GM23338 (cell line): ENCODE measurements around the gene FTO. TPM values are rescaled to one million over a fixed set of nuclear protein-coding genes. Genes with fewer than 3 reads are reported as not detected.

Experiments used
- ATAC-seq: fragments of 200-7000 bp; cut with Tn5 transposase; 3 replicates; pipeline ENCODE4 v1.9.1; 2020
- DNase-seq: peaks from one replicate; pipeline ENCODE4 v3.0.0-alpha.2; 2015; ENCODE audit warnings: low spot score
- H2AFZ ChIP-seq: fragments of 200-600 bp; sonication (generic); 2 replicates; pipeline ENCODE4 v1.8.0; 2016; ENCODE audit warnings: antibody characterized with exemption, mild to moderate bottlenecking, moderate library complexity
- H3F3A ChIP-seq: fragments of 200-600 bp; sonication (generic); replicated peaks from 2 replicates; pipeline ENCODE4 v1.8.0; 2017; ENCODE audit warnings: antibody characterized with exemption, mixed run types, low read depth
- H3K27ac ChIP-seq: fragments of 200-600 bp; sonication (generic); 2 replicates; pipeline ENCODE4 v1.6.1; 2016; ENCODE audit warnings: low read depth
- H3K27me3 ChIP-seq: fragments of 200-600 bp; sonication (generic); 2 replicates; pipeline ENCODE4 v1.8.0; 2016; ENCODE audit warnings: mild to moderate bottlenecking, mixed run types, moderate library complexity; ENCODE audit not compliant: insufficient read depth
- H3K36me3 ChIP-seq: fragments of 200-600 bp; sonication (generic); 2 replicates; pipeline ENCODE4 v1.8.0; 2016; ENCODE audit warnings: mild to moderate bottlenecking; ENCODE audit not compliant: insufficient read depth
- H3K4me1 ChIP-seq: fragments of 200-600 bp; sonication (generic); 2 replicates; pipeline ENCODE4 v1.8.0; 2016; ENCODE audit warnings: mild to moderate bottlenecking, moderate library complexity; ENCODE audit not compliant: insufficient read depth
- H3K4me2 ChIP-seq: fragments of 200-600 bp; sonication (generic); 2 replicates; pipeline ENCODE4 v1.7.1; 2017; ENCODE audit warnings: mixed run types
- H3K4me3 ChIP-seq: fragments of 200-600 bp; sonication (generic); 2 replicates; pipeline ENCODE4 v1.6.1; 2016; ENCODE audit warnings: mixed run types
- H3K79me2 ChIP-seq: fragments of 200-600 bp; sonication (generic); replicated peaks from 2 replicates; pipeline ENCODE4 v1.8.0; 2017; ENCODE audit warnings: mild to moderate bottlenecking; ENCODE audit not compliant: insufficient read depth
- H3K9me2 ChIP-seq: fragments of 200-600 bp; sonication (generic); 2 replicates; pipeline ENCODE4 v1.8.0; 2017; ENCODE audit not compliant: insufficient read depth
- H4K20me1 ChIP-seq: fragments of 200-600 bp; sonication (generic); replicated peaks from 2 replicates; pipeline ENCODE4 v1.8.0; 2017; ENCODE audit warnings: mild to moderate bottlenecking; ENCODE audit not compliant: insufficient read depth
- H3K27ac Mint-ChIP-seq: 2 replicates; pipeline ENCODE4 v1.8.0; 2020; ENCODE audit warnings: inconsistent platforms, mild to moderate bottlenecking, moderate library complexity, mixed read lengths
- H3K27me3 Mint-ChIP-seq: 3 replicates; pipeline ENCODE4 v1.8.0; 2022; ENCODE audit warnings: low read depth, mild to moderate bottlenecking, moderate library complexity, mixed read lengths, inconsistent platforms; ENCODE audit not compliant: insufficient read depth, poor library complexity
- H3K36me3 Mint-ChIP-seq: 3 replicates; pipeline ENCODE4 v1.8.0; 2021; ENCODE audit warnings: low read depth, mild to moderate bottlenecking, inconsistent platforms, moderate library complexity, mixed read lengths
- H3K4me1 Mint-ChIP-seq: 3 replicates; pipeline ENCODE4 v1.8.0; 2020; ENCODE audit warnings: mild to moderate bottlenecking, inconsistent platforms, mixed read lengths
- H3K4me3 Mint-ChIP-seq: 3 replicates; pipeline ENCODE4 v1.8.0; 2021; ENCODE audit warnings: moderate library complexity, mild to moderate bottlenecking, inconsistent platforms, mixed read lengths
- H3K9me3 Mint-ChIP-seq: 3 replicates; pipeline ENCODE4 v1.8.0; 2020; ENCODE audit warnings: moderate library complexity, mild to moderate bottlenecking, inconsistent platforms, mixed read lengths
- CREB1 ChIP-seq: fragments of 250-450 bp; sonication (Bioruptor Pico); IDR thresholded peaks from 2 replicates; pipeline ENCODE4 v1.5.0; 2020; ENCODE audit warnings: low read depth, mild to moderate bottlenecking, moderate library complexity
- CTCF ChIP-seq, 2 experiments: fragments of 200-600 bp in 1 of 2; sonication (generic) in 1 of 2; conservative IDR thresholded peaks; 2 replicates each; pipeline versions ENCODE4 v1.5.1 to v1.6.1; 2016 to 2017; ENCODE audit warnings: antibody characterized with exemption in 2 of 2, low read depth in 2 of 2, mild to moderate bottlenecking in 2 of 2, moderate library complexity in 1 of 2
- ETS1 ChIP-seq: IDR thresholded peaks from 2 replicates; pipeline ENCODE4 v1.6.1; 2016; ENCODE audit warnings: antibody characterized with exemption
- EZH2 ChIP-seq: fragments of 200-600 bp; sonication (generic); IDR thresholded peaks from one replicate; pipeline ENCODE4 v1.8.0; 2017; ENCODE audit warnings: antibody characterized with exemption, mild to moderate bottlenecking, low read depth; ENCODE audit not compliant: unreplicated experiment
- EZH2phosphoT487 ChIP-seq: fragments of 200-600 bp; sonication (generic); IDR thresholded peaks from one replicate; pipeline ENCODE4 v1.8.1; 2018; ENCODE audit warnings: antibody characterized with exemption; ENCODE audit not compliant: unreplicated experiment
- JUNB ChIP-seq: IDR thresholded peaks from one replicate; pipeline ENCODE4 v1.6.1; 2016; ENCODE audit warnings: antibody characterized with exemption; ENCODE audit not compliant: unreplicated experiment
- NANOG ChIP-seq: IDR thresholded peaks from 2 replicates; pipeline ENCODE4 v1.6.1; 2016; ENCODE audit warnings: antibody characterized with exemption, borderline replicate concordance
- POLR2AphosphoS5 ChIP-seq: IDR thresholded peaks from 2 replicates; pipeline ENCODE4 v1.6.1; 2016; ENCODE audit warnings: antibody characterized with exemption, low read depth
- REST ChIP-seq: IDR thresholded peaks from one replicate; pipeline ENCODE4 v1.6.1; 2018; ENCODE audit warnings: antibody characterized with exemption; ENCODE audit not compliant: unreplicated experiment
- STAT1 ChIP-seq: IDR thresholded peaks from one replicate; pipeline ENCODE4 v1.6.1; 2016; ENCODE audit warnings: antibody characterized with exemption; ENCODE audit not compliant: unreplicated experiment
- ZNF114 ChIP-seq: fragments of 250-450 bp; sonication (Bioruptor Pico); IDR thresholded peaks from 2 replicates; pipeline ENCODE4 v1.5.0; 2020; ENCODE audit warnings: mild to moderate bottlenecking, moderate library complexity
- ZNF331 ChIP-seq: fragments of 250-450 bp; sonication (Bioruptor Pico); IDR thresholded peaks from 2 replicates; pipeline ENCODE4 v1.5.0; 2020; ENCODE audit warnings: low read depth, mild to moderate bottlenecking, moderate library complexity
- ZNF462 ChIP-seq: fragments of 250-450 bp; sonication (Bioruptor Pico); IDR thresholded peaks from 2 replicates; pipeline ENCODE4 v1.5.0; 2020; ENCODE audit warnings: mild to moderate bottlenecking, moderate library complexity
- polyA plus RNA-seq: library from polyadenylated mRNA; unstranded; fragments of >200 nt; fragmentation: Nextera tagmentation; extraction: Ambion mirVana; gene quantifications from 2 replicates; pipeline ENCODE4 v1.2.1, GENCODE V29; 2016
- total RNA-seq: library from RNA; depleted of rRNA; stranded (reverse); fragments of >200 nt; shearing (Covaris generic); gene quantifications from 2 replicates; pipeline ENCODE4 v1.2.3, GENCODE V29; 2014

The FTO gene
- total and polyA plus RNA-seq, 2 experiments from 2014 or later: 17.7 to 69.6 TPM

GRCh38 chr16:53822936-53823529, 119.1 kb downstream of the FTO start:
- no peak overlapping the region for H3K27ac Mint-ChIP-seq
- ATAC-seq: no peak
- TF ChIP-seq REST (no peak), STAT1 (no peak), JUNB (no peak), CREB1 (no peak), CTCF (conservative IDR thresholded peaks at IDR 0.05; ENCODE audit: low read depth in 2 of 2) (no peak), ZNF462 (CRISPR knock-in tag) (no peak), ZNF331 (no peak), ZNF114 (no peak), ETS1 (no peak), NANOG (no peak), EZH2phosphoT487 (no peak), POLR2AphosphoS5 (no peak), EZH2 (no peak)

More at GRCh38 chr16:53822936-53823529, 119.1 kb downstream of the FTO start:
- no peak overlapping the region for H2AFZ ChIP-seq
- H3K4me1 ChIP-seq: peaks cover 7% of the 10 kb centered on the region
- no peak overlapping the region for H3K4me2 ChIP-seq
- no peak for DNase-seq
- Mint-ChIP-seq H3K27me3 (no peaks in the 10 kb centered on the region), H3K4me1 (no peaks in the 10 kb centered on the region), H3K4me3 (no peak overlapping the region), H3K9me3 (no peaks in the 10 kb centered on the region), H3K36me3 (peaks cover 7% of the 10 kb centered on the region; the same call in 1 of the 3 replicates)
- H3K9me2 ChIP-seq: no peaks in the 10 kb centered on the region
- no peak overlapping the region for H3K27ac ChIP-seq
- no peak overlapping the region for H3K4me3 ChIP-seq
- H3K36me3 ChIP-seq: no peaks in the 10 kb centered on the region
- no peaks in the 10 kb centered on the region for H3F3A ChIP-seq
- no peaks in the 10 kb centered on the region for H3K27me3 ChIP-seq
- no peaks in the 10 kb centered on the region for H4K20me1 ChIP-seq
- H3K79me2 ChIP-seq: no peaks in the 10 kb centered on the region
